ENCODE data around the gene RTKN. TPM values are rescaled to one million over a fixed set of nuclear protein-coding genes. Genes with fewer than 3 reads are reported as not detected.

Gene RTKN
- total and polyA plus RNA-seq, 2 of the 13 experiments (the other 11 are each of a cell fraction or from before 2014, with no cell fraction given): 159 to 166 TPM

DNA sequence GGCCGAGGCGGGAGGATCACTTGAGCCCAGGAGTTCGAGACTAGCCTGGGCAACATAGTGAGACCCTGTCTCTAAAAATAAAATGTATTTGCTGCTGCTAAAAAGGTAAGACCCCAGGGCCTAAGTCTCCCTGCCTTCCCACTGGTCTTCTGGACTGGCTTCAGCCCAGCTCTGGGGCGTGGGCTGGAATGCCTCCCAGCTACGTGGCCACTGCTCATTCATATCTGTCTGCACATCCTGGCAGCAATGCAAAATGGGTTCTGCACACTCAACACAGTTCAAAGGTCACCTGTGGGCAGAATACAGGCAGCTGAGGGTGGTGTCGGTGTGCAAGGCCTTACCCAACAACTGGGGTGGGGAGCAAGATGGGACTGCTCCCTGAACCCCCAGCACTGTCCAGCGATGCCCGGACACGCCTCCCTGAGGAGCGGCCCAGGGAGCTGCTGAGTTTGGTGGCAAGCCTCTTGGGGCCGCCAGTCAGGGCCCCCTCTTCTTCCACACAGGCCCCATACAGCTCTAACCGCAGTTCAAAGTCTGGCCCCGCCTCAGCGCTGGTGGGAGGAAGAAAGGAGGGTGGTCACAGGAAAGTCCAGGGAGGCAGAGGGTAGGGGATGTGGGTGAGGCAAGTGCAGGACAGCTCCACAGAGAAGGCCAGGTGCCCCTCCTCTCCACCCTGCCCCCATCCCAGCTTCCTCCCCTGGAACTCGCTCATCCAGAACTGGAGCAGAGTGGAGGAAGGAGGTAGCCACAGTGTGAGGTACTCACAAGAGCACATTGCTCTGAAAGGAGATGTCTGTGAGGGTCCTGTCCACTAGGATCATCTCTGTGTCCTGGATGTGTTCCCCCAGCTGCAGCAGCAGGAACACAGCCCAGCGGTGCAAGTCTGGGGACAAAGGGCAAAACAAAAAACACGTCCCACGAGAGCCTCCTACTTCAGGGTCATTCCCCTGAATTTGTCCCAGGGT lies 12.0 kb downstream of the RTKN start (continued):
- peak; percentile 92 for TF ChIP-seq ZNF281 (CRISPR knock-in tag; IDR thresholded peaks at IDR 0.05; ENCODE audit: borderline replicate concordance)
- peak; percentile 64; the same call in 1 of the 2 replicates for TF ChIP-seq ZNF225 (CRISPR knock-in tag; IDR thresholded peaks at IDR 0.05)
- TF ChIP-seq, protein P1, sequence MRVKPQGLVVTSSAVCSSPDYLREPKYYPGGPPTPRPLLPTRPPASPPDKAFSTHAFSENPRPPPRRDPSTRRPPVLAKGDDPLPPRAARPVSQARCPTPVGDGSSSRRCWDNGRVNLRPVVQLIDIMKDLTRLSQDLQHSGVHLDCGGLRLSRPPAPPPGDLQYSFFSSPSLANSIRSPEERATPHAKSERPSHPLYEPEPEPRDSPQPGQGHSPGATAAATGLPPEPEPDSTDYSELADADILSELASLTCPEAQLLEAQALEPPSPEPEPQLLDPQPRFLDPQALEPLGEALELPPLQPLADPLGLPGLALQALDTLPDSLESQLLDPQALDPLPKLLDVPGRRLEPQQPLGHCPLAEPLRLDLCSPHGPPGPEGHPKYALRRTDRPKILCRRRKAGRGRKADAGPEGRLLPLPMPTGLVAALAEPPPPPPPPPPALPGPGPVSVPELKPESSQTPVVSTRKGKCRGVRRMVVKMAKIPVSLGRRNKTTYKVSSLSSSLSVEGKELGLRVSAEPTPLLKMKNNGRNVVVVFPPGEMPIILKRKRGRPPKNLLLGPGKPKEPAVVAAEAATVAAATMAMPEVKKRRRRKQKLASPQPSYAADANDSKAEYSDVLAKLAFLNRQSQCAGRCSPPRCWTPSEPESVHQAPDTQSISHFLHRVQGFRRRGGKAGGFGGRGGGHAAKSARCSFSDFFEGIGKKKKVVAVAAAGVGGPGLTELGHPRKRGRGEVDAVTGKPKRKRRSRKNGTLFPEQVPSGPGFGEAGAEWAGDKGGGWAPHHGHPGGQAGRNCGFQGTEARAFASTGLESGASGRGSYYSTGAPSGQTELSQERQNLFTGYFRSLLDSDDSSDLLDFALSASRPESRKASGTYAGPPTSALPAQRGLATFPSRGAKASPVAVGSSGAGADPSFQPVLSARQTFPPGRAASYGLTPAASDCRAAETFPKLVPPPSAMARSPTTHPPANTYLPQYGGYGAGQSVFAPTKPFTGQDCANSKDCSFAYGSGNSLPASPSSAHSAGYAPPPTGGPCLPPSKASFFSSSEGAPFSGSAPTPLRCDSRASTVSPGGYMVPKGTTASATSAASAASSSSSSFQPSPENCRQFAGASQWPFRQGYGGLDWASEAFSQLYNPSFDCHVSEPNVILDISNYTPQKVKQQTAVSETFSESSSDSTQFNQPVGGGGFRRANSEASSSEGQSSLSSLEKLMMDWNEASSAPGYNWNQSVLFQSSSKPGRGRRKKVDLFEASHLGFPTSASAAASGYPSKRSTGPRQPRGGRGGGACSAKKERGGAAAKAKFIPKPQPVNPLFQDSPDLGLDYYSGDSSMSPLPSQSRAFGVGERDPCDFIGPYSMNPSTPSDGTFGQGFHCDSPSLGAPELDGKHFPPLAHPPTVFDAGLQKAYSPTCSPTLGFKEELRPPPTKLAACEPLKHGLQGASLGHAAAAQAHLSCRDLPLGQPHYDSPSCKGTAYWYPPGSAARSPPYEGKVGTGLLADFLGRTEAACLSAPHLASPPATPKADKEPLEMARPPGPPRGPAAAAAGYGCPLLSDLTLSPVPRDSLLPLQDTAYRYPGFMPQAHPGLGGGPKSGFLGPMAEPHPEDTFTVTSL (CRISPR knock-in tag; IDR thresholded peaks at IDR 0.05; ENCODE audit: borderline replicate concordance): peak; percentile 33; the same call in 1 of the 2 replicates
- TF ChIP-seq KLF11 (CRISPR knock-in tag; IDR thresholded peaks at IDR 0.05): peak; percentile 67
- no peak for TF ChIP-seq GTF2F1 (IDR thresholded peaks at IDR 0.05; ENCODE audit: low read length)
- TF ChIP-seq DMAP1 (CRISPR knock-in tag; IDR thresholded peaks at IDR 0.05): peak; percentile 94
- TF ChIP-seq AFF4 (CRISPR knock-in tag; IDR thresholded peaks at IDR 0.05): no peak
- peak; percentile 48; the same call in 1 of the 2 replicates for TF ChIP-seq FOXK1 (CRISPR knock-in tag; IDR thresholded peaks at IDR 0.05; ENCODE audit: borderline replicate concordance, low read depth)
- peak; percentile 73 for TF ChIP-seq SMAD1 (CRISPR knock-in tag; IDR thresholded peaks at IDR 0.05; ENCODE audit: borderline replicate concordance, low read depth)
- TF ChIP-seq HNRNPUL1 (IDR thresholded peaks at IDR 0.05; ENCODE audit: low read depth, low read length): no peak
- no peak for TF ChIP-seq GMEB2 (CRISPR knock-in tag; IDR thresholded peaks at IDR 0.05; ENCODE audit: low read depth)
- TF ChIP-seq MXD1 (CRISPR knock-in tag; IDR thresholded peaks at IDR 0.05): no peak
- TF ChIP-seq ZFP36 (IDR thresholded peaks at IDR 0.05; ENCODE audit: borderline replicate concordance, low read depth, low read length, partially characterized antibody): no peak
